ENCODE results near the gene TRAIP.

TRAIP gene

GRCh38 chr3:49804141-49805041 lies 52.0 kb downstream of the TRAIP start:
- peak overlapping the region; percentile 100 for H3K4me2 ChIP-seq (ENCODE audit: low read length)
- H4K20me1 ChIP-seq (ENCODE audit: insufficient read depth, low read length), result no peaks in the 10 kb centered on the region
- TF ChIP-seq CTCF (IDR thresholded peaks at IDR 0.05; ENCODE audit: low read depth, low read length) (no peak), EZH2phosphoT487 (IDR thresholded peaks at IDR 0.05; ENCODE audit: low read depth) (no peak)
- no peaks in the 10 kb centered on the region for H3K79me2 ChIP-seq (ENCODE audit: low read length)
- H2AFZ ChIP-seq (ENCODE audit: low read depth, low read length), result peak overlapping the region; percentile 49; the same call in 1 of the 2 replicates
- H3K9ac ChIP-seq (ENCODE audit: low read length), result peak overlapping the region; percentile 72
- no peak overlapping the region for H3K27ac ChIP-seq (ENCODE audit: low read length)
- H3K4me3 ChIP-seq (ENCODE audit: low read length), result peak overlapping the region; percentile 90
- H3K9me3 ChIP-seq (ENCODE audit: insufficient read depth, low read length), result no peaks in the 10 kb centered on the region
- peaks cover 16% of the 10 kb centered on the region for H3K4me1 ChIP-seq (ENCODE audit: low read length)
- peaks cover 20% of the 10 kb centered on the region for H3K27me3 ChIP-seq (ENCODE audit: low read depth, low read length)
- no peaks in the 10 kb centered on the region for H3K36me3 ChIP-seq (replicated peaks; ENCODE audit: low read depth, low read length)

DNA sequence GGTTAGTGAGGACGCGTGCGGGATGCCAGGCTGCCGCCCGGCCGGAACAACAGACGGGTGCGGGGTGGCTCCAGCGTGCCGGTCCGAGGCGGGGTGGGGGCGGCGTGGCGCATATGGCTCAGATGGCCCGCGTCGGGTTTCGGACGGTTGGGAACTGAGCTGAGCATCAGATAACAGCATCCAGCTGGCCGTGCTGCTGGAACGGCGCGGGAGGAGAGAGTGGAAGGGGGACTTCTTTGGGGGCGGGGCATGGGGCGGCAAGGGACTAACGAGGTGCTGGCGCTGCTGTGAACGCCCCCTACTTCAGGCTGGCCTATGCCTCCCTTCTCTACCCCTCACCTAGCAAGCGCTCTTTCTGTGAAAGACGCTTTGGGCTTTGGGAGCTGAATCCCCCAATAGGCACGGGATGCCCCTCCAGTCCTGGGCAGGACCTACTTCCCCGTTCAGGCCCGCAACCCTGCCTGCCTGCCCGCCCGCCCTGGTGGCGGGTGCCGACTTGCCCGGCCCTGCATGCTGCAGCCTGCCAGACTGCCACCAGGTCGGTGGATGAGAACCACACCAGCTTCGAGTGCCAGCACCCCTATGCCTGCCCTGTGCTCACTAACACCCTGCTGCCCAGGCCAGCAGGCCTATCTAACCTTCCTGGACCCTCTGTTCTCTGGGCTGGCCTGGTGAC lies 52.8 kb downstream of the TRAIP start:
- Histone ChIP-seq H3K27ac (ENCODE audit: low read length) (no peak overlapping the region), H3K79me2 (ENCODE audit: low read length) (no peaks in the 10 kb centered on the region)

GRCh38 chr3:49802719-49803464 lies 53.5 kb downstream of the TRAIP start, which contains the start of gene INKA1:
INKA1 (plus strand) TSS chr3:49803261; CDS start chr3:49803393, 132 bp downstream.
- peak within 1 kb of the TSS; percentile 100 for H3K4me2 ChIP-seq (ENCODE audit: low read length)
- no peak within 1 kb of the TSS for H3K27ac ChIP-seq (ENCODE audit: low read length)
- H3K4me3 ChIP-seq (ENCODE audit: low read length), result peak within 1 kb of the TSS; percentile 90
- peaks cover 16% of the 10 kb centered on the region for H3K4me1 ChIP-seq (ENCODE audit: low read length)
- no peaks in the 10 kb centered on the region for H3K9me3 ChIP-seq (ENCODE audit: insufficient read depth, low read length)
- H2AFZ ChIP-seq (ENCODE audit: low read depth, low read length), result peak within 1 kb of the TSS; percentile 98
- no peaks in the 10 kb centered on the region for H3K36me3 ChIP-seq (replicated peaks; ENCODE audit: low read depth, low read length)
- H3K9ac ChIP-seq (ENCODE audit: low read length), result peak within 1 kb of the TSS; percentile 72
- H3K27me3 ChIP-seq (ENCODE audit: low read depth, low read length), result peaks cover 20% of the 10 kb centered on the region
- no peaks in the 10 kb centered on the region for H3K79me2 ChIP-seq (ENCODE audit: low read length)
- H4K20me1 ChIP-seq (ENCODE audit: insufficient read depth, low read length), result no peaks in the 10 kb centered on the region
- peak; percentile 93; the same call in 1 of the 2 replicates for TF ChIP-seq CTCF (IDR thresholded peaks at IDR 0.05; ENCODE audit: low read depth, low read length)
- TF ChIP-seq EZH2phosphoT487 (IDR thresholded peaks at IDR 0.05; ENCODE audit: low read depth), result no peak

More for the DNA sequence above, 52.8 kb downstream of the TRAIP start:
- peak overlapping the region; percentile 100 for H3K4me2 ChIP-seq (ENCODE audit: low read length)
- peaks cover 16% of the 10 kb centered on the region for H3K4me1 ChIP-seq (ENCODE audit: low read length)
- peaks cover 20% of the 10 kb centered on the region for H3K27me3 ChIP-seq (ENCODE audit: low read depth, low read length)
- no peaks in the 10 kb centered on the region for H3K36me3 ChIP-seq (replicated peaks; ENCODE audit: low read depth, low read length)
- H4K20me1 ChIP-seq (ENCODE audit: insufficient read depth, low read length), result no peaks in the 10 kb centered on the region
- H2AFZ ChIP-seq (ENCODE audit: low read depth, low read length), result peak overlapping the region; percentile 49
- peak overlapping the region; percentile 90 for H3K4me3 ChIP-seq (ENCODE audit: low read length)
- TF ChIP-seq CTCF (IDR thresholded peaks at IDR 0.05; ENCODE audit: low read depth, low read length) (no peak; the same call in 1 of the 2 replicates), EZH2phosphoT487 (IDR thresholded peaks at IDR 0.05; ENCODE audit: low read depth) (no peak)
- H3K9ac ChIP-seq (ENCODE audit: low read length), result peak overlapping the region; percentile 72
- no peaks in the 10 kb centered on the region for H3K9me3 ChIP-seq (ENCODE audit: insufficient read depth, low read length)
